Osteoblast (primary cell): ENCODE measurements around the gene SERPINB4. TPM values are rescaled to one million over a fixed set of nuclear protein-coding genes. Genes with fewer than 3 reads are reported as not detected.
"Not testable (repeated sequence)": the region's sequence is repeated elsewhere in the genome, so short reads cannot be mapped to it uniquely, and the experiment has no call there.

ENCODE experiments used
- DNase-seq: peaks from one replicate; pipeline ENCODE4 v3.0.0; 2011; ENCODE audit warnings: low spot score, mixed read lengths; ENCODE audit not compliant: insufficient read length; ENCODE audit errors: missing footprints
- H2AFZ ChIP-seq: 2 replicates; pipeline ENCODE4 v1.6.0; 2011; ENCODE audit warnings: mild to moderate bottlenecking, low read length
- H3K27ac ChIP-seq: 2 replicates; pipeline ENCODE4 v1.5.1; 2011; ENCODE audit warnings: mild to moderate bottlenecking, low read depth, low read length, moderate library complexity
- H3K27me3 ChIP-seq: 2 replicates; pipeline ENCODE4 v1.6.0; 2012; ENCODE audit warnings: mild to moderate bottlenecking, control low read depth, inconsistent platforms, low read length, moderate library complexity; ENCODE audit not compliant: insufficient read depth
- H3K36me3 ChIP-seq: 2 replicates; pipeline ENCODE4 v1.5.1; 2011; ENCODE audit warnings: mild to moderate bottlenecking, low read length, control low read depth, moderate library complexity; ENCODE audit not compliant: insufficient read depth
- H3K4me1 ChIP-seq: 2 replicates; pipeline ENCODE4 v1.5.1; 2011; ENCODE audit warnings: mild to moderate bottlenecking, low read length, control low read depth, moderate library complexity; ENCODE audit not compliant: insufficient read depth
- H3K4me2 ChIP-seq: 2 replicates; pipeline ENCODE4 v1.6.0; 2011; ENCODE audit warnings: mild to moderate bottlenecking, low read length; ENCODE audit not compliant: insufficient read depth
- H3K4me3 ChIP-seq: fragments of 200-600 bp; sonication (generic); 3 replicates; pipeline ENCODE4 v1.5.1; 2012; ENCODE audit warnings: mild to moderate bottlenecking, low read length, inconsistent platforms; ENCODE audit not compliant: insufficient read depth
- H3K79me2 ChIP-seq: 2 replicates; pipeline ENCODE4 v1.6.0; 2012; ENCODE audit warnings: mild to moderate bottlenecking, low read length, control low read depth, inconsistent platforms; ENCODE audit not compliant: insufficient read depth
- H3K9me3 ChIP-seq: 2 replicates; pipeline ENCODE4 v1.5.1; 2011; ENCODE audit warnings: low read depth, low read length, control low read depth
- H4K20me1 ChIP-seq: 2 replicates; pipeline ENCODE4 v1.6.0; 2012; ENCODE audit warnings: mild to moderate bottlenecking, low read length, control low read depth; ENCODE audit not compliant: insufficient read depth
- CTCF ChIP-seq: IDR thresholded peaks from 2 replicates; pipeline ENCODE4 v1.5.1; 2011; ENCODE audit warnings: mild to moderate bottlenecking, low read depth, low read length, moderate library complexity; ENCODE audit errors: extremely low read depth
- total RNA-seq: library from RNA; depleted of rRNA; stranded (reverse); fragments of >200 nt; gene quantifications from 2 replicates; pipeline ENCODE4 v1.2.3, GENCODE V29; 2012

Gene SERPINB4
- total RNA-seq: 0.29 TPM in 1 of 2 replicates, not detected in the other

- not testable (repeated sequence) for H3K4me2 ChIP-seq, H3K36me3 ChIP-seq, H3K4me3 ChIP-seq, H4K20me1 ChIP-seq, H3K27me3 ChIP-seq, H3K79me2 ChIP-seq, H3K4me1 ChIP-seq, H3K9me3 ChIP-seq, H2AFZ ChIP-seq, H3K27ac ChIP-seq, DNase-seq
These were observed at the start of gene SERPINB4 for GRCh38 chr18:63644142-63644541. SERPINB4 (minus strand) TSS chr18:63644256; CDS start chr18:63643577, 679 bp downstream.

GRCh38 chr18:63689064-63689463 is 45.0 kb upstream of the SERPINB4 start:
- no peak for TF ChIP-seq CTCF
- H2AFZ ChIP-seq: no peak overlapping the region

GRCh38 chr18:63686871-63687270 is 42.8 kb upstream of the SERPINB4 start:
- no peak for TF ChIP-seq CTCF
- H3K27ac ChIP-seq: no peak overlapping the region
- DNase-seq: no peak

More at GRCh38 chr18:63689064-63689463, 45.0 kb upstream of the SERPINB4 start:
- no peaks in the 10 kb centered on the region for H3K79me2 ChIP-seq
- no peaks in the 10 kb centered on the region for H4K20me1 ChIP-seq
- H3K4me2 ChIP-seq: no peak overlapping the region
- H3K9me3 ChIP-seq: no peaks in the 10 kb centered on the region
- H3K36me3 ChIP-seq: no peaks in the 10 kb centered on the region
- H3K27ac ChIP-seq: no peak overlapping the region
- H3K4me3 ChIP-seq: no peak overlapping the region
- no peaks in the 10 kb centered on the region for H3K27me3 ChIP-seq
- DNase-seq: no peak
- H3K4me1 ChIP-seq: no peaks in the 10 kb centered on the region

GRCh38 chr18:63684718-63685117 is 40.7 kb upstream of the SERPINB4 start:
- Histone ChIP-seq H3K4me2 (no peak overlapping the region), H2AFZ (no peak overlapping the region), H3K27ac (no peak overlapping the region), H3K4me3 (no peak overlapping the region), H3K79me2 (no peaks in the 10 kb centered on the region), H3K36me3 (no peaks in the 10 kb centered on the region), H3K9me3 (no peaks in the 10 kb centered on the region), H3K27me3 (no peaks in the 10 kb centered on the region), H4K20me1 (no peaks in the 10 kb centered on the region), H3K4me1 (peaks cover 4% of the 10 kb centered on the region)
- no peak for DNase-seq
- no peak for TF ChIP-seq CTCF

More at GRCh38 chr18:63686871-63687270, 42.8 kb upstream of the SERPINB4 start:
- no peak overlapping the region for H3K4me2 ChIP-seq
- peaks cover 4% of the 10 kb centered on the region for H3K4me1 ChIP-seq
- H3K79me2 ChIP-seq: no peaks in the 10 kb centered on the region
- H3K4me3 ChIP-seq: no peak overlapping the region
- no peaks in the 10 kb centered on the region for H3K36me3 ChIP-seq
- no peaks in the 10 kb centered on the region for H3K27me3 ChIP-seq
- H3K9me3 ChIP-seq: no peaks in the 10 kb centered on the region
- no peaks in the 10 kb centered on the region for H4K20me1 ChIP-seq
- H2AFZ ChIP-seq: no peak overlapping the region
